Stimulated activated CD4-positive, alpha-beta T cell treated with anti-CD3 and anti-CD28 coated beads, Interleukin-15, amount 100 ng/mL, for 1 hour (primary cell): ENCODE data around the gene LIM2.

Experiments used
- DNase-seq, 2 donors: peaks; one replicate each; pipeline ENCODE4 v3.0.0-alpha.2; 2020; ENCODE audit warnings: low read depth in 1 of 2, low spot score in 1 of 2

The LIM2 gene

GRCh38 chr19:51341066-51341465 lies 46.7 kb downstream of the LIM2 start:
- DNase-seq = no peak

- DNase-seq = peak; percentile 67 to 90
Measured at GRCh38 chr19:51339687-51340656, 47.8 kb downstream of the LIM2 start.

GRCh38 chr19:51339313-51339686 lies 48.5 kb downstream of the LIM2 start:
- DNase-seq = no peak

- peak; percentile 70 to 83 for DNase-seq
Measured at GRCh38 chr19:51338563-51339312, 49.0 kb downstream of the LIM2 start.

- DNase-seq = no peak
Measured at GRCh38 chr19:51337861-51338562, 49.8 kb downstream of the LIM2 start.

- DNase-seq = no peak
Measured at GRCh38 chr19:51337141-51337860, 50.5 kb downstream of the LIM2 start.

GRCh38 chr19:51333836-51334460 lies 53.8 kb downstream of the LIM2 start:
- DNase-seq = no peak

GRCh38 chr19:51331716-51332115 lies 56.1 kb downstream of the LIM2 start:
- no peak for DNase-seq

GRCh38 chr19:51331193-51331592 lies 56.6 kb downstream of the LIM2 start:
- DNase-seq = no peak

GRCh38 chr19:51330366-51330765 lies 57.4 kb downstream of the LIM2 start:
- DNase-seq = no peak
